ENCODE results near the gene ATP6V0E1.

DNA sequence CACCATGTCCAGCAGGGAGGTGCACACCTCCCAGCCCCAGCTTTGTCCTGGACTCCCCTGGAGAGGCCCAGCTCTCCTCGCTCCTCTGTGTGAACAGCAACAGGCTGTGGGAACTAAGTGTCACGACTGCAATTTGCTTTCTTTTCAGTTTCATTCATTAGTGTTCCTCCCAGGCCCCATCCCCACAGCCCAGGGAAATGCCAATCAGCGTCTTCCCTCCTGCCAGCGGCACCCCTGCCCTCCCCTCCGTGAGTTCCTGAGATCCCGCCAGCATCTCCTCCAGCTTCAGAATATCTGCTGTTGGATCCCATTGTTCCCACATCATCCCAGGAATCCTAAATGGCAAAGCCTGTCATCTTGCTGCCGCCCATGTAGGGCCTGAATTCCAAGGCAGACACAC, 37.4 kb upstream of the ATP6V0E1 start:
- TF ChIP-seq, protein P1, sequence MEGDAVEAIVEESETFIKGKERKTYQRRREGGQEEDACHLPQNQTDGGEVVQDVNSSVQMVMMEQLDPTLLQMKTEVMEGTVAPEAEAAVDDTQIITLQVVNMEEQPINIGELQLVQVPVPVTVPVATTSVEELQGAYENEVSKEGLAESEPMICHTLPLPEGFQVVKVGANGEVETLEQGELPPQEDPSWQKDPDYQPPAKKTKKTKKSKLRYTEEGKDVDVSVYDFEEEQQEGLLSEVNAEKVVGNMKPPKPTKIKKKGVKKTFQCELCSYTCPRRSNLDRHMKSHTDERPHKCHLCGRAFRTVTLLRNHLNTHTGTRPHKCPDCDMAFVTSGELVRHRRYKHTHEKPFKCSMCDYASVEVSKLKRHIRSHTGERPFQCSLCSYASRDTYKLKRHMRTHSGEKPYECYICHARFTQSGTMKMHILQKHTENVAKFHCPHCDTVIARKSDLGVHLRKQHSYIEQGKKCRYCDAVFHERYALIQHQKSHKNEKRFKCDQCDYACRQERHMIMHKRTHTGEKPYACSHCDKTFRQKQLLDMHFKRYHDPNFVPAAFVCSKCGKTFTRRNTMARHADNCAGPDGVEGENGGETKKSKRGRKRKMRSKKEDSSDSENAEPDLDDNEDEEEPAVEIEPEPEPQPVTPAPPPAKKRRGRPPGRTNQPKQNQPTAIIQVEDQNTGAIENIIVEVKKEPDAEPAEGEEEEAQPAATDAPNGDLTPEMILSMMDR (IDR thresholded peaks at IDR 0.05): no peak
- no peak for TF ChIP-seq POLR2A (IDR thresholded peaks at IDR 0.05)

Measured in Peyer's patch (tissue), 4 donors.